T1000 (cell line): ENCODE measurements around the gene ZNF789.
"Not testable (repeated sequence)": the region's sequence is repeated elsewhere in the genome, so short reads cannot be mapped to it uniquely, and the experiment has no call there.

Experiments used
- DNase-seq: peaks from one replicate; lab custom pipeline; 2025; ENCODE audit warnings: mixed read lengths; lab: John Stamatoyannopoulos, UW

ZNF789 gene

DNA sequence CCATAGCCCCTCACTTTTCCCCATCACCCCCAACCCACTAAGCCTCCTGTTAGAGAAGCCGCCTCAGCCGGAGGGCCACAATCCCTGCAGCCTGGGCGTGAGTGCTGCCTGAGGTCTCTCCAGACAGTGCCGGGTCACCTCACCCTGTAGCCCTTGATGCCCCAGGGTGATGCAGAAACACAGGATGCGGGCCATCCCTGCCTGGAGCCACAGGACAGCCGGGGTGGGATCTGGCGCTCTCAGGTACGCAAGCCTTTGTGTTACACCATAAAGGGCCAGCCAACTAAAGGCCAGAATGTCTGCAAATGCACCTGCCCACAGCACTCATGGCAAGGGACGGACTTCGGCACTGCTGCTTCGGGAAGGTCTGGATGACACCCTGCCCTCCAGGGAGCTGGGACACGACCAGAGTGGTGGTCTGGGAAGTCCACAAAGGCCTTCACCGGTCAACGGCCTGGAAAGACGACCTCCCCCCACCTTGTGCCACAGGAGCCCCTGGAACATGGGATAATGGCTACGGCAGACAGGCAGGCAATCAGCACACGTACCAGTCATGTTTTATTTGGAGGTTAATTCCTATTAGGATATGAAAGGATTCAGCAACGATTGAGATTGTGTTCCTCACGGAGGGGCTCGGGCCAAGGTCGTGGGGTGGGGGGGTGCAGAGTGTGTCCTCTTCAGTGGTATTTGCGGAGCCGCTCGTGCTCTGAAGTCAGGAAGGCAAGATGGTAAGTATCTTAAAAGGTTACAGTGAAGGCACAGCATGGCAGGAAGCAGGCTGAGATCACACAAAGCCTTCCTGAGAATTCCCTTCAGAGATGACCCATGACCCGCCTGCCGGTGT lies 14.8 kb upstream of the ZNF789 start:
- no peak for DNase-seq

DNA sequence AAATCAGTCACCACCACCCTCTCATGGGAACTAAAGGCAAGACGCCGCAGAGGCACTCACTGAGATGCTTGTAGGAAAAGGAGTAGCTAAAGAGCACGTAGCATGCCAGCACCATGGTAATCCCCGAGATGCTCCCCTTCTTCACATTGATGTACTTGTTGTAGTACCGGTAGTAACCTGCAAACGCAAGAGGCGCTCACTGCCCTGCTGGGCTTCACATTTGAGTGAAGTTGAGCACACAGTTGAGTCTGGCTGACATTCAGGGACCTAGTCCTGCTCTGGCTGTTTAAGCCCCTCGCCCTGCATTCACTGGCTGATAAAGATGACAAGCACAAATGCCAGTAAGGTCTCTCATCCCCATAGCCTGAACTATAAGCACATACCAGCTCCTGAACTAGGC lies 13.6 kb upstream of the ZNF789 start:
- no peak for DNase-seq

DNA sequence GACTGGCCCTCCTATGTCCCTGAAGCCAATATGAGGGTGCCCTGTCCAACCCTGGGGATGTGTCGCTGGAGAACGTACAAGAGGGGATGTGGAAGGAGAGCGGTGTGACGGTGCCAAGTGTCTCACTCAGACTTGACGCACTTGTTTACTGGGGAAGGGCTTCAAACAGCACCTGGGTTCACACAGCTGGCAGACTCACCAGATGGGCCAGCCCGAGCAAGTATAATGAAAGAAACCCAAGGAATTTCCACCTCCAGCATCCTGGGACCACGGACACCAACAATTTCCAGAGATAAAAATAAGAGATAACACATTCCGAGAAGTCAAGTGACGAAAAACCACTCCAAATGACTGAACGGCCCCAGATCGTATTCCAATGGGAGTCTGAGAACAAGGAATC lies 12.0 kb upstream of the ZNF789 start:
- DNase-seq: no peak

DNA sequence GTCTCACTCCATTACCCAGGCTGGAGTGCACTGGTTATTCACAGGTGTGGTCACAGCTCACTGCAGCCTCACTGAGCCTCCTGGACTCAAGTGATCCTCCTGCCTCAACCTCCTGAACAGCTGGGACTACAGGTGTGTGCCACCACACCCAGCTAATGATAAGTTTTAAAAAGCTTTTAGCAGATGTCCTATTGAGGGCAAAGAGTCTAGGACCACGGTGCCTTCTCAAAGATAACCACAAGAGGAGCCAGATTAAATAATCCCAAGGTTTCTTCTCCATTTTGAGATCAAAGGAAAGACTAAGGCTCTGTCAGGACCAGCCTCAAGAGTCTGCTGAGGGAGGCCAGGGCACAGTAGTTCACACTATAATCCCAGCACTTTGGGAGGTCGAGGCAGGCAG lies 11.5 kb upstream of the ZNF789 start:
- no peak for DNase-seq

DNA sequence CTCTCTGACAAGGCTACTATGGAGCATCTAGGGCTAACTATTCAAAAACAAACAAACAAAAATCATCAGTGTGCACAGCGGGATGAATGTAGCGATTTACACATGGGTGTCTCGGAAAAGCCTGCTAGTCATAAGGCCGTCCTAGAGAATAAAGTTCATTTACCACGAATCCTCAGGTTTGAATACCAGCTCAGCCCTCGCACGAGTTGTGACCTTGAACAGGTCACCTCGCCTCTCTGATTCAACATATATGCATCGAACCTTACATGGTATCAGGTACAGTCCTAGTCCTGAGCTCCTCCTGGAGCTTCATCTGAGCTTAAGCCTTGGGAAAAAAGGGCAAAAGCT lies 7.3 kb upstream of the ZNF789 start:
- no peak for DNase-seq

GRCh38 chr7:99468336-99468918 lies 4.3 kb upstream of the ZNF789 start:
- DNase-seq: no peak

DNA sequence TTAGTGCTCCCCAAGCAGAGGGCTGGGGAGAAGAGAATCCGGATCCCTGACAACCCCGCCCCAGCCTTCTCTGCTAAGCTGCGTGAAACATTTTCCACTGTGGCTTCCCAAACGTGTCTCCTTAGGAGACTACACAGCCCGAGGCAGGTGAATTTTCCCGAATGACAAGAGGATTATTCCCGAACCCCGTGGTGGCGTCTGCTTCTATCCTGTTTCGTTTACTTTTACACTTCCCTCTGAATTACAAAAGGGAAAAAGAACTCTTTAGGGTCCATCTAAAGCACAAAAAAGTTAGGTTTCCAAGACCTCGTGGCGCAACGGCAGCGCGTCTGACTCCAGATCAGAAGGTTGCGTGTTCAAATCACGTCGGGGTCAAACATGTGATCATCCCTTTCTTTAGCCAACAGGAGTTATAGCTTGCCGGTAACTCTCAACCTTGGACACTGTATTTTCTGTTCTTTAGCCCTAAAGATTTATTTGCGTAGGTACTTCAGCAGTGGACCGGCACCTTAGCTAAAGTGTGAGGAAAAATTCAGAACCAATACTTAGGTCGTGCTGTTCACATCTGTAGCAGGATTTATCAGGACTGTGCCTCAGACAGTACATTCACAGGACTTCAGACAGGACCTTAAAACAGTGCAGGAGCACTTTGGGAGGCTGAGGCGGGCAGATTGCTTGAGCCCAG lies 3.2 kb upstream of the ZNF789 start:
- no peak for DNase-seq

- no peak for DNase-seq
Observed at GRCh38 chr7:99473315-99473596, 566 bp downstream of the ZNF789 start.

GRCh38 chr7:99476107-99476506 lies 3.4 kb downstream of the ZNF789 start:
- no peak for DNase-seq

DNA sequence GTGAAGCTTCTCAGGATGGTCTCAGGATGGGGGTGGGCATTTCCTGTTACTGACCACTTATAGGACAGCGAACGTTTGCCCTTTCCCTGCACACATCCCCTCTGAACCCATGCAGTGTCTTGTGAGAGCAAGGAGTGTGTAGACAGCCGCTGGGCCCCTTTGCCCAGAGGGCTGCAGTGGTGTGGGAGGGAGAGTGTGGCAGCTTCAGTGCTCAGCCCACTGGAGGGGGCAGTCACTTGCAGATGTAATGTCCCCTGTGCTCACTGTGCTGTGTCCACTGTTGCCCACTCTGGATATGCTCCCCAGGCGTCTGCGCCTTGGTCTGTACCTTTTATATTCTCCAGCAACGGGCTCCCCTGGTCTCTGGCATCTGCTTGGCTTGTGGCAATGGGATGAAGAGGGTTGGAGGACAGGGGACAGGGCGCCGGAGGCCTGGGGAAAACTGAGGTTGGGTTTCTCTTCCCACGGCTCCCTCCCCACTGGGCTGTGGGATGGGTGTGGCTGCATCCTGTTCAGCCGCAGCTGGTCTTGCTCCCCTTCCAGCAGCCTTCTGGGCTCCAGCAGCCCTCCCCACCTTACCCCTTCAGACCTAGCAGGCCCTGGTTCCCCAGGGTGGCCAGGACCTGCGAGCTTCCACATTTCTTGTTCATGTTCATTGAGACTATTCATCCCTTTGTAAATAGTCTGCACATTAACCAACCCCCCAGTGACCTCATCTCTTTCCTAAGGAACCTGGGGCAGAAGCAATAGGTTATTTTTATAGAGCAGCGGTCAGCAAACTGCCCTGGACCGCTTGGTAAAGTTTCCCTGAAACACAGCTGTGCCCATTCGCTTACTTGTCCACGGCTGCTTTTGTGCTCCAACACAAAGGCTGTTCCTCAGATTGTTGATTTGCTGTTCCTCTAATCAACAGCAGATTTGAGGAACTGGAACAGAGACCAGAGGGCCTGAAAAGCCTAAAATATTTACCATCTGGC lies 6.1 kb downstream of the ZNF789 start:
- DNase-seq: no peak

DNA sequence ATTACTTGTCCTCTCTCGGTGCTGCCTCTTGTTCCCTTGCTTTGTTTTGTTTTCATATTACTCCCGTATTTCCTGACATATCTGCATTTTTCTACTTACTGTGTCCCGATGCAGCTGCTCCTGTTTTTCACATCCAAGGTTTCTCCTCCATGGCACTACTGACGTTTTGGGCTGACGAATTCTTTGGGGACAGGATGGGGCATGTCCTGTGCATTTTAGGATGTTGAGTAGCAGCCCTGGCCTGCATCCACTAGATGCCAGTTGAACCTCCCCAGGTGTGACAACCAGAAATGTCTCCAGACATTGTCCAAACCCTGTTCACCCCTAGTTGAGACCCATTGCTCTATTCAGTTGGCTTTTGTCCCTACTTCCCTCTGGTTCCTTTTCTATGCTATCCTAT lies 12.4 kb downstream of the ZNF789 start:
- DNase-seq: no peak

- DNase-seq: no peak
Observed at GRCh38 chr7:99489235-99489634, 16.5 kb downstream of the ZNF789 start.

GRCh38 chr7:99490878-99491277 lies 18.2 kb downstream of the ZNF789 start:
- DNase-seq: no peak

GRCh38 chr7:99493823-99494222 lies 21.1 kb downstream of the ZNF789 start:
- no peak for DNase-seq

GRCh38 chr7:99497766-99498545 lies 25.3 kb downstream of the ZNF789 start:
- DNase-seq: no peak

- no peak for DNase-seq
Observed at GRCh38 chr7:99498546-99498944, 25.9 kb downstream of the ZNF789 start.

DNA sequence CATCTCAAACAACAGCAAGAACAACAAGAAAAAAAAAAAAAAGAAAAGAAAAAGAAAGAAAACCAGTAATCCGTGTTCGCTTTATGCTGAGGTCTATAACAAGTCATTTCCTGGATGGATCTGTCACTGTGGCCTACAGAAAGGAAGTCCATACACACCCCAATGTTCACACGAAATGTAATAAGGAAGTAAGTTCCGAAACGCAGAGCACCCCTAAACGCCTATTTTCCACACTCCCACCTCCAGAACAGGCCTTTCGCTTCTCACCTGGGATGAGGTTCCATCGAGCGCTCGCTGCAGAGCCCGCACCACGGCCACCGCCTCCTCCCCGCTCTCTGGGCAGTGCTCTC lies 26.7 kb downstream of the ZNF789 start:
- no peak for DNase-seq

GRCh38 chr7:99499721-99500636 lies 27.3 kb downstream of the ZNF789 start, which contains the start of gene ZNF394:
TSS of gene ZNF394 (minus strand) at chr7:99500281. CDS start at chr7:99500093, 188 bp downstream.
- DNase-seq: peak; percentile 60

DNA sequence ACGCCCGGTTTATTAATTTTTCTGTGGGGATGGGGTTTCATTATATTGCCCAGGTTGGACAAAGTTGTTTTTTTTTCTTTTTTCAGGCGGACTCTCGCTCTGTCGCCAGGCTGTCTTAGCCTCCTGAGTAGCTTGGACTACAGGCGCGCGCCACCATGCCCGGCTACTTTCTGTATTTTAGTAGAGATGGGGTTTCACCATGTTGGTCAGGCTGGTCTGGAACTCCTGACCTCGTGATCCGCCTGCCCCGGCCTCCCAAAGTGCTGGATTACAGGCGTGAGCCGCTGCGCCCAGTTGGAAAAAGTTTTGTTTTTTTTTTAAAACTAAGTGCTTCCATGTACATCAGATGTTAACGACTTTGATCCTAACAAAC lies 27.9 kb downstream of the ZNF789 start:
- no peak for DNase-seq

DNA sequence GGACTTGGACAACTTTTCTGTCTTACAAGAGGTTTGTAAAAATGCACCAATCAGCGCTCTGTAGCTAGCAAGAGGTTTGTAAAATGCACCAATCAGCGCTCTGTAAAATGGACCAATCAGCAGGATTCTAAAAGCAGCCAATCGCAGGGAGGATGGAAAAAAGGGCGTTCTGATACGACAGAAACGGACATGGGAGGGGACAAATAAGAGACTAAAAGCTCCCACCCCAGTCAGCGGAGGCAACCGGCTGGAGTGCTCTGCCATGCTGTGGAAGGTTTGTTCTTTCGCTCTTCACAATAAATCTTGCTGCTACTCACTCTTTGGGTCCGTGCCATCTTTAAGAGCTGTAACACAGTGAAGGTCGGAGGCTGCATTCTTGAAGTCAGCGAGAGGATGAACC lies 28.5 kb downstream of the ZNF789 start:
- not testable (repeated sequence) for DNase-seq

DNA sequence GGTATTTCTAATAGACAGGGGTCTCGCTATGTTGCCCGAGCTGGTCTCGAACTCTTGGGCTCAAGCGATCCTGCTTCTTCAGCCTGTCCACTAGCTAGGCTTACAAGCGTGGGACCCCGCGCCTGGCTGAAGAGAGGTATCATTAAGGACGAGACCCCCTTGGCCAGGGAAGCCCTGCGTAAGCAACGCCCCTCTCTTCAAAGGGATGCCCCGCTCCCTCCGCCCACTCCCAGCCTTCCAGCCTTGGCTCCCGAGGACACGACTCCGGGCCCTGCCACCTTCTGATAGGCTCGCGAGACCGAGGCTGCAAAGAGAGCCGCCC lies 31.6 kb downstream of the ZNF789 start:
- DNase-seq: peak; percentile 89
